ENCODE results near the gene BMX. TPM values are rescaled to one million over a fixed set of nuclear protein-coding genes. Genes with fewer than 3 reads are reported as not detected.

Gene BMX
- total RNA-seq, 1 donor from 2014 or later, result 3.0 TPM

- Histone ChIP-seq H3K27ac (no peak overlapping the region), H3K27me3 (ENCODE audit: low read depth) (no peaks in the 10 kb centered on the region), H3K9me3 (no peaks in the 10 kb centered on the region), H3K36me3 (no peaks in the 10 kb centered on the region), H3K4me1 (peaks cover 6% of the 10 kb centered on the region), H3K4me3 (no peak overlapping the region)
- DNase-seq (no peak), ATAC-seq (no peak)
- no peak for TF ChIP-seq CTCF (IDR thresholded peaks at IDR 0.05)
- intact Hi-C loops (cut with DNase I), result no loop called here
These were observed 75.4 kb downstream of the BMX start for GRCh38 chrX:15576019-15576418.

DNA sequence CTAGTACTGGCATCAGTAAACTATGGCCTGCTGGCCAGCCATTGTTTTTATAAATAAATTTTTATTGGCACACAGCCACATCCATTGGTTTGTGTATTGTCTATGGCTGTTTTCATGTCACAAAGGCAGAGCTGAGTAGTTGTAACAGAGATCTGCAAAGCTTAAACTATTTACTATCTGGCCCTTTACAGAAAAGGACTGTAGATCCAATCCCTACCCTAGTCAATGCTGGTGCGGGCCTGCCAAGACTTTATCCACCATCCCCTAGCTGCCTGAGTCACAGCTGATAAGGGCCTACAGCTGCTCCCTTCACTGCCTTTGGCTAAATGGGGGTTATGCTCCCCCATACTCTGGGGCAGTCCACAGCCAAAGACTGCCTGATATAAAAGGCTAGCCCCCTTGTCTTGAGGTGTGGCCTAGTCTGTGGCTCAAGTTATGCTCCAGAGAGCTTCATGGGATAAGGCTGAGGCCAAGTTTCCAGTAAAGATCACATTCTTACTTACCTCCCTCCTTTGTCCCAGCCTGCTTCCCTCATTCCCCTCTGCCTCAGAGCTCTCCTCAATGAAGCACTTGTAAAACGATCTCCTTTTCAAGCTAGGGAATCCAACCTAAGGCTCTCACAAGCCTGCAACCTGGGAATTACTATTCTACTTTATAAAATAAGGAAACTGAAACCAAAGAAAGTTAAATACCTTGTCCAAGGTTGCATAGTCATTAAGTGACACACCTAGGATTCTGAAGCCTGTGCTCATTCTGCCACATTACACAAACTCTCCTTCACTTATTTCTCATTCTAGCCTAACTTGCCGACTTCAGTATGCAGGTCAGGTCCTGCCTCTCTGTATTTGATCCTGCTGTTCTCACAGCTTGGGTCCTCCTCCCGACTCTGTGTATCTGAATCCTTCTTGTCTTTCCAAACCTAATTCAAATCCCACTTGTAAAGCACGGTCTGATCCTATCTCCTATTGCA is 79.5 kb downstream of the BMX start:
- H3K27ac ChIP-seq, result peak overlapping the region; percentile 24
- no peak overlapping the region for H3K4me3 ChIP-seq
- peak in 1 of 2 donors; percentile 62 for ATAC-seq
- DNase-seq, result no peak
- intact Hi-C loops (cut with DNase I), result no loop called here
- no peak for TF ChIP-seq CTCF (IDR thresholded peaks at IDR 0.05)
- H3K4me1 ChIP-seq, result peaks cover 6% of the 10 kb centered on the region
- no peaks in the 10 kb centered on the region for H3K36me3 ChIP-seq
- no peaks in the 10 kb centered on the region for H3K27me3 ChIP-seq (ENCODE audit: low read depth)
- H3K9me3 ChIP-seq, result no peaks in the 10 kb centered on the region

DNA sequence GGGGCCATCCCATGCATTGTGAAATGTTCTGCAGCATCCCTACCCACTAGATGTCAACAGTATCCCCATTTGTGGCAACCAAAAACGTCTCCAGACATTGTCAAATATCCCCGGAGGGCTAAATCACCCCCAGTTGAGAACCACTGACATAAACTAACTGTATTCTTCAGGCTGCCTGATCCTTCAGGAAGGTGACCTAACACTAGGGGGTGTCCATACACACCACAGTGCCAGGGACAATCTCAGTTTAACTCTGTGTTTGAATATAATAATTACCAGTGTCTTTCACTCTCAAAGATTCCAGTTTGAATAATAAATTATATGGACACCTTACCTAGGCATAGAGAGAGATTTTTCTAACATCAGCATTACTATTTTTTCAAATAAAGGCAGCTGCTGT is 93.8 kb downstream of the BMX start:
- no peak overlapping the region for H3K4me3 ChIP-seq
- no peaks in the 10 kb centered on the region for H3K27me3 ChIP-seq (ENCODE audit: low read depth)
- no peak for TF ChIP-seq CTCF (IDR thresholded peaks at IDR 0.05)

GRCh38 chrX:15598026-15598425 is 97.4 kb downstream of the BMX start:
- intact Hi-C loops (cut with DNase I), result no loop called here
- TF ChIP-seq CTCF (IDR thresholded peaks at IDR 0.05), result no peak
- DNase-seq, result no peak
- H3K36me3 ChIP-seq, result no peaks in the 10 kb centered on the region
- no peaks in the 10 kb centered on the region for H3K4me1 ChIP-seq
- no peaks in the 10 kb centered on the region for H3K27me3 ChIP-seq (ENCODE audit: low read depth)
- no peak for ATAC-seq
- no peak overlapping the region for H3K4me3 ChIP-seq
- no peak overlapping the region for H3K27ac ChIP-seq
- no peaks in the 10 kb centered on the region for H3K9me3 ChIP-seq

More for the DNA sequence above, 93.8 kb downstream of the BMX start:
- H3K27ac ChIP-seq, result no peak overlapping the region
- no peaks in the 10 kb centered on the region for H3K4me1 ChIP-seq
- ATAC-seq, result no peak
- H3K36me3 ChIP-seq, result no peaks in the 10 kb centered on the region
- H3K9me3 ChIP-seq, result no peaks in the 10 kb centered on the region
- intact Hi-C loops (cut with DNase I), result no loop called here
- DNase-seq, result no peak

DNA sequence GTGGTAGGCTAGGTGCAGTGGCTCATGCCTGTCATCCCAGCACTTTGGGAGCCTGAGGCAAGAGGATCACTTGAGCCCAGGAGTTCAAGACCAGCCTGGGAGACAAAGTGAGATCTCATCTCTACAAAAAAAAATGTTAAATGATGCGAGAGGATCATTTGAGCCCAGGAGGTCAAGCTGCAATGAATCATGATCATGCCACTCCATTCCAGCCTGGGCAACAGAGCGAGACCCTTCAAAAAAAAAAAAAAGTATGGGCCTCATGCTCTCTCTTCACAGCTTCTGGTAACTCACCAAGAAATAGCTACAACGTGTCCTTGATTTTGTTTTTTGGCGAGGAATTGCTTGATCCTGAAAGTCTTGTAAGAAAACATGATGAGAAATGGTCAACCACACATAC is 98.9 kb downstream of the BMX start:
- H3K9me3 ChIP-seq, result no peaks in the 10 kb centered on the region
- TF ChIP-seq CTCF (IDR thresholded peaks at IDR 0.05), result no peak
- no peak for DNase-seq
- H3K4me3 ChIP-seq, result no peak overlapping the region
- ATAC-seq, result no peak
- H3K4me1 ChIP-seq, result no peaks in the 10 kb centered on the region
- H3K36me3 ChIP-seq, result no peaks in the 10 kb centered on the region
- intact Hi-C loops (cut with DNase I), result no loop called here
- no peak overlapping the region for H3K27ac ChIP-seq
- H3K27me3 ChIP-seq (ENCODE audit: low read depth), result no peaks in the 10 kb centered on the region
